ENCODE data around the gene MCFD2. TPM values are rescaled to one million over a fixed set of nuclear protein-coding genes. Genes with fewer than 3 reads are reported as not detected.

Gene MCFD2
- total RNA-seq, 4 donors from 2014 or later = 88.1 to 118 (median 95.6) TPM

- TF ChIP-seq, protein P1, sequence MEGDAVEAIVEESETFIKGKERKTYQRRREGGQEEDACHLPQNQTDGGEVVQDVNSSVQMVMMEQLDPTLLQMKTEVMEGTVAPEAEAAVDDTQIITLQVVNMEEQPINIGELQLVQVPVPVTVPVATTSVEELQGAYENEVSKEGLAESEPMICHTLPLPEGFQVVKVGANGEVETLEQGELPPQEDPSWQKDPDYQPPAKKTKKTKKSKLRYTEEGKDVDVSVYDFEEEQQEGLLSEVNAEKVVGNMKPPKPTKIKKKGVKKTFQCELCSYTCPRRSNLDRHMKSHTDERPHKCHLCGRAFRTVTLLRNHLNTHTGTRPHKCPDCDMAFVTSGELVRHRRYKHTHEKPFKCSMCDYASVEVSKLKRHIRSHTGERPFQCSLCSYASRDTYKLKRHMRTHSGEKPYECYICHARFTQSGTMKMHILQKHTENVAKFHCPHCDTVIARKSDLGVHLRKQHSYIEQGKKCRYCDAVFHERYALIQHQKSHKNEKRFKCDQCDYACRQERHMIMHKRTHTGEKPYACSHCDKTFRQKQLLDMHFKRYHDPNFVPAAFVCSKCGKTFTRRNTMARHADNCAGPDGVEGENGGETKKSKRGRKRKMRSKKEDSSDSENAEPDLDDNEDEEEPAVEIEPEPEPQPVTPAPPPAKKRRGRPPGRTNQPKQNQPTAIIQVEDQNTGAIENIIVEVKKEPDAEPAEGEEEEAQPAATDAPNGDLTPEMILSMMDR (IDR thresholded peaks at IDR 0.05) = no peak
- ATAC-seq (ENCODE audit: low FRiP score) = peak; percentile 79
- peak; percentile 76 for DNase-seq (ENCODE audit: low spot score)
Measured at GRCh38 chr2:46873604-46874068, 42.0 kb downstream of the MCFD2 start.

- DNase-seq (ENCODE audit: low spot score) = no peak
- peak; percentile 25 for ATAC-seq (ENCODE audit: low FRiP score)
- TF ChIP-seq, protein P1 (IDR thresholded peaks at IDR 0.05) = no peak
Measured at GRCh38 chr2:46872902-46873603, 42.6 kb downstream of the MCFD2 start.

- DNase-seq (ENCODE audit: low spot score) (no peak), ATAC-seq (ENCODE audit: low FRiP score) (no peak)
- TF ChIP-seq, protein P1 (IDR thresholded peaks at IDR 0.05) = no peak
Measured at GRCh38 chr2:46871976-46872381, 43.6 kb downstream of the MCFD2 start.

GRCh38 chr2:46870051-46870839, 45.4 kb downstream of the MCFD2 start:
- TF ChIP-seq, protein P1 (IDR thresholded peaks at IDR 0.05) = no peak
- no peak for DNase-seq (ENCODE audit: low spot score)
- no peak for ATAC-seq (ENCODE audit: low FRiP score)

DNA sequence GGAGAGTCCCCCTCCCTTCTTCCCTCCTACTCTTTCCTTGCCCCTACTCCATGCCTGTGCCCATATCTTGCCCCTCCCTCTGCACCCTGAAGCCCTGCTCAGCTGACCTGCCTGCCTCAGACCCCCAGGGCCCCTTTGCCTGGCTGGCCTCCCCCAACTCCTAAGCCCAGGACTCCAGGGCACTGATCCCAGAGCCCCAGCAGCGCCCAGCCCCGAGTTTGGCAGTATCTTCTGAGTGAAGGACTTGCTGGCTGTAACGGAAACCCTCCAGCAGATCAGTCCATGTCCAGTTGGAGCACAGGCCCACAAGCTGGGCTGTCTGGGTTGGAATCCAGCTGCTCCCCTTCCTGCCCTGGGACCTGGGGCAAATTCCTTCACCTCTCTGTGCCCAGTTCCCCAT, 46.0 kb downstream of the MCFD2 start:
- DNase-seq (ENCODE audit: low spot score) = no peak

DNA sequence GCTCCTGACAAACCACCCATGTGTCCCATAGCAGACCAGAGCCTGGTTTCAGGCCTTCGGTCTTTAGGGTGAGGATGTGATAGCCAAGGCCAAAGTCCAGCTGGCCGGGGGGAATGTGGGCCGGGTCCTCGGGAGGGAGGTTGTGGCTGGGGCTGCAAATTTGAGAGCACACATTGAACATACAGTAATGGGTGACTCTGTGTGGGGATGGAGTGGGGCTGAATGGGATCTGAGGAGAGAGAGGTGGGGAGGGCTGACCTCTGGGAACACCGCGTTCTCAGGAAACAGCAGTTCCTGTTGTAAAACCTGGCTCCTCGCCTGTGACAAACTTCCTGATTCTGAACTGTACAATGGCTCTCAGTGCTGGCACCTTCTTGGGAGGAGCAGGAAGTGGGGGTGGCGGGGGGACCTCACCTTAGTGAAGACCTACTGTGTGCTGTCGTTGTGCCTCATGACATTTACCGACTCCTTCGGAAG, 48.8 kb downstream of the MCFD2 start:
- ATAC-seq (ENCODE audit: low FRiP score) = no peak
- DNase-seq (ENCODE audit: low spot score) = no peak
- TF ChIP-seq, protein P1 (IDR thresholded peaks at IDR 0.05) = no peak

More for the DNA sequence above, 46.0 kb downstream of the MCFD2 start:
- TF ChIP-seq, protein P1 (IDR thresholded peaks at IDR 0.05) = no peak
- no peak for ATAC-seq (ENCODE audit: low FRiP score)
